ENCODE results near the gene SLC46A2.
A peak's percentile ranks its signal among the peaks of the same experiment; 100 is the strongest.

The SLC46A2 gene

DNA sequence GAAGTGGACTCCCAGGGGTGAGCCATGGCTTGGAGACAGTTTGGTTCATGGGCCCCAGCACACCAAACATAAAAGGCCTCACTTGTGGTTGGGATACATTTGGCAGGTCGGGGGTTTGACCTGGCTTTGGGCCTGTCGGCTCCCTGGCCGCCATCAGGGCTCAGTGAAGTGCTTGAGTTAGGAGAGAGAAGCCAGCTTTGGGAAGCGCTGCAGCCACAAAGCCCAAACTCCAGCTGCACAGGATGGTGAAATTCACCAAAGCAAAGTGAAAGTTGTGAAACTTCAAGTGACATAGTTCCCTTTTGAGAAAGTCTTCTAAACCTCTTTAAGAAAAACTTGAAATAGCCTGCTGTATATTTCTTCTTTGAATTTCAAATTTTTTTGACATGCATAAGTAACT is 27.5 kb downstream of the SLC46A2 start:
- in situ Hi-C loops (cut with MboI; ENCODE audit: low pct_unique_long_range_greater_than_20kb, low sequenced_read_pairs): no loop called here
- peak; percentile 49 for DNase-seq

DNA sequence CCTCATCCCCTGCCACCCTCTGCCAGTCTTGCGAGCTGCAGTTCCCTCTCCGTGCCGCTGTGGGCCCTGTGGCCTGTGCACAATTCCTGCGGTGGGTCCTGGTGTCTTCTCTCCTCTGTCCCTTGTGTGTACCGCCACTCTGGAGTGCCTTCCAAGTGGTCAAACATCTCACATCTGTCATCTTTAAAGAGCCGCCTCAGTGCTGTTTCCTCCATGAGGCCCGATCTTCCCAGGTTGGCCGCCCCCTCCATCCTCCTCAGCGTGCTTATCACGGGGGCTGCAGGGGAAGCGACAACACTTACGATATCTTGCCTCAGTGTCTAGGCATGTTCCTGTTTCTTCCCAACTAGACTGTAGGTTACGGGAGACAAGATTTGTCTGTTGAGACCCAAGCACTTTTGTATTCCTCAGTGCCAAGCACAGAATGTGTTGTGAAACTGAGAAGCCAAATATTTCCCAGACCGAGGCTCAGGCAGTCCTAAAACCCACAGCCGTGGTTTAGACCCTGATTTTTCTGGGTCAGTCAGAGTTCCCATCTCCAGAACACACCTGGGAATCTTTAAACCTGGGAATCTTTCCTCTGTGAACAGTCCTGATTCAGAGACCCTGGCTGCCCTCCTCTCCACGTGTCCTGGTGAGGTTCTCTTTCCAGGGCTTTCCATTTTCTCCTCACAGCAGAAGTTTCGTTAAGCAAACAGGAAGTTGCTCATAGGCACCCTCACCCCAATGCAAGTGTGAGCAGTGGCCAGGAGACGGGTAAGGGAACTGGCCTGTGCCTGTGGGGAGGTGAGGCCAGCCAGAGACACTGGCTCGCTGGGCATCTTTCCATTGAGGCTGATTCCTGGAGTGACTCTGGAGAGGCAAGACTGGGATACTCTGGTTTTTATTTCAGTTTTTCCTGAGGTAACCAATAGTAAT is 28.8 kb downstream of the SLC46A2 start:
- in situ Hi-C loops (cut with MboI; ENCODE audit: low pct_unique_long_range_greater_than_20kb, low sequenced_read_pairs): no loop called here
- DNase-seq: peak; percentile 69

DNA sequence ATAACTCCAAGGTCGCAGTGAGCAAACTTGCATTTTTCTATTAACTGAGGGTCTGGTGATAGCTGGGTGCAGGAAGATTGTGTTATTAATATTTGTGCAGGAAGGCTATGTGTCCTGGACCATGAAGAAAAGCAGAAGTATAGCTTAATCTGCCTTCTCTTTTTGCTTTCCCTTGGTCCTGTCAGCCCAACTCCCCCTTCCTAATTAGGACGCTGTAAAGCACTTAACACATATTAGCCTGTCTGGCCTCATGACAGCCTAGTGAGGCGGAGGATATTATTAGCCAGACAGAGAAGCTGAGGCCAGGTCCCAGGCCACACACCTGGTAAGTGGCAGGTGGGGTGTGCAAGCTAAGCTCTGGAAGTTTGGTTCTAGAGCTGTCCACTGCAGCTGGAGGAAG is 29.5 kb downstream of the SLC46A2 start:
- DNase-seq: peak; percentile 68
- in situ Hi-C loops (cut with MboI; ENCODE audit: low pct_unique_long_range_greater_than_20kb, low sequenced_read_pairs): no loop called here

- in situ Hi-C loops (cut with MboI; ENCODE audit: low pct_unique_long_range_greater_than_20kb, low sequenced_read_pairs): no loop called here
- DNase-seq: no peak
Measured at GRCh38 chr9:112860451-112860850, 30.2 kb downstream of the SLC46A2 start.

- DNase-seq: peak; percentile 95
- in situ Hi-C loops (cut with MboI; ENCODE audit: low pct_unique_long_range_greater_than_20kb, low sequenced_read_pairs): no loop called here
Measured at GRCh38 chr9:112858625-112859147, 32.0 kb downstream of the SLC46A2 start.

GRCh38 chr9:112858005-112858404 is 32.7 kb downstream of the SLC46A2 start:
- no peak for DNase-seq
- in situ Hi-C loops (cut with MboI; ENCODE audit: low pct_unique_long_range_greater_than_20kb, low sequenced_read_pairs): no loop called here

- no peak for DNase-seq
- in situ Hi-C loops (cut with MboI; ENCODE audit: low pct_unique_long_range_greater_than_20kb, low sequenced_read_pairs): no loop called here
Measured at GRCh38 chr9:112856843-112857242, 33.8 kb downstream of the SLC46A2 start.

DNA sequence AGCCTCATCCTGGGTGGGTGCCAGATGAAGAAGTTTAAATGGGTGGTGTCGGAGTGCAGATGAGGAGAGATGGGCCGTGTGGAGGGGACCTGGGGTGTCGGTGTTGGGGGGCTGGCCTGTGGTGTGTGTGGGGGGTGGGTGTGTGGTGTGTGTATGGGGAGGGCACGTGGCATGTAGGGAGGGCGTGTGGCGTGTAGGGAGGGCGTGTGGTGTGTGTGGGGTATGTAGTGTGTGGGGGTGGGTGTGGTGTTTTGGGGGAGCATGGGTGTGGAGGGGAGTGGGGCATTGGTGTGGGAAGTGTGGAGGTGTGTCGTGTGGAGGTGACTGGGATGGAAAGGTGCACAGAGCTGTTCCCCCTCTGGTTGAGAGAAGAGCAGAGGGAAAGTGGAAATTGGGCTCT is 34.5 kb downstream of the SLC46A2 start:
- no peak for DNase-seq
- in situ Hi-C loops (cut with MboI; ENCODE audit: low pct_unique_long_range_greater_than_20kb, low sequenced_read_pairs): no loop called here

- in situ Hi-C loops (cut with MboI; ENCODE audit: low pct_unique_long_range_greater_than_20kb, low sequenced_read_pairs): no loop called here
- no peak for DNase-seq
Measured at GRCh38 chr9:112854657-112855056, 36.0 kb downstream of the SLC46A2 start.

- no peak for DNase-seq
- in situ Hi-C loops (cut with MboI; ENCODE audit: low pct_unique_long_range_greater_than_20kb, low sequenced_read_pairs): no loop called here
Measured at GRCh38 chr9:112853882-112854585, 36.6 kb downstream of the SLC46A2 start.

- in situ Hi-C loops (cut with MboI; ENCODE audit: low pct_unique_long_range_greater_than_20kb, low sequenced_read_pairs): no loop called here
Measured at GRCh38 chr9:112852741-112853504, 37.8 kb downstream of the SLC46A2 start.

DNA sequence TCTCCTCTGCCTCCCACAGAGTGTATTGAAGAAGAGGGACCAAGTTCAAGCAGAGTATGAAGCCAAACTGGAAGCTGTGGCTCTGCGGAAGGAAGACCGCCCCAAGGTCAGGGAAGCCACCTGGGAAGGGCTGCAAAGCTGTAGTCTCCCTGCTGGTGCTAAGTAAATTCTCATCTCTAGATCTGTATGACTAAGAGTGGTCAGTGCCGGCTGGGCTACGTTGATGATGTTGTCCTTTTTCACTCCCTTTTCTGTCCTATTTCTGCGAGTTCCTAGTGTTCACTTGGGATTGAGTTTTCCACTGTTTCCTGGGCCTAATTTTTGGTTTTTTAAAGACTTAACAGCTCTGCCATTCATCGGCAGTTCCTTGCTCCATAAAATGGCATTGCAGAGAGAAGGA is 39.8 kb downstream of the SLC46A2 start:
- in situ Hi-C loops (cut with MboI; ENCODE audit: low pct_unique_long_range_greater_than_20kb, low sequenced_read_pairs): no loop called here
- no peak for DNase-seq

More at GRCh38 chr9:112852741-112853504, 37.8 kb downstream of the SLC46A2 start:
- DNase-seq: no peak

GRCh38 chr9:112849363-112849922 is 41.2 kb downstream of the SLC46A2 start:
- DNase-seq: peak; percentile 54
- in situ Hi-C loops (cut with MboI; ENCODE audit: low pct_unique_long_range_greater_than_20kb, low sequenced_read_pairs): loop anchor here (10.0 kb wide), 1 partner anchor 45 kb away; the partner anchor contains the start of gene SLC46A2

- in situ Hi-C loops (cut with MboI; ENCODE audit: low pct_unique_long_range_greater_than_20kb, low sequenced_read_pairs): loop anchor here (10.0 kb wide), 1 partner anchor 46 kb away; the partner anchor contains the start of gene SLC46A2
- DNase-seq: peak; percentile 64
Measured at GRCh38 chr9:112848316-112849151, 42.1 kb downstream of the SLC46A2 start.

GRCh38 chr9:112846528-112847488 is 43.9 kb downstream of the SLC46A2 start:
- DNase-seq: no peak
- in situ Hi-C loops (cut with MboI; ENCODE audit: low pct_unique_long_range_greater_than_20kb, low sequenced_read_pairs): loop anchor here (10.0 kb wide), 1 partner anchor 48 kb away; the partner anchor contains the start of gene SLC46A2

DNA sequence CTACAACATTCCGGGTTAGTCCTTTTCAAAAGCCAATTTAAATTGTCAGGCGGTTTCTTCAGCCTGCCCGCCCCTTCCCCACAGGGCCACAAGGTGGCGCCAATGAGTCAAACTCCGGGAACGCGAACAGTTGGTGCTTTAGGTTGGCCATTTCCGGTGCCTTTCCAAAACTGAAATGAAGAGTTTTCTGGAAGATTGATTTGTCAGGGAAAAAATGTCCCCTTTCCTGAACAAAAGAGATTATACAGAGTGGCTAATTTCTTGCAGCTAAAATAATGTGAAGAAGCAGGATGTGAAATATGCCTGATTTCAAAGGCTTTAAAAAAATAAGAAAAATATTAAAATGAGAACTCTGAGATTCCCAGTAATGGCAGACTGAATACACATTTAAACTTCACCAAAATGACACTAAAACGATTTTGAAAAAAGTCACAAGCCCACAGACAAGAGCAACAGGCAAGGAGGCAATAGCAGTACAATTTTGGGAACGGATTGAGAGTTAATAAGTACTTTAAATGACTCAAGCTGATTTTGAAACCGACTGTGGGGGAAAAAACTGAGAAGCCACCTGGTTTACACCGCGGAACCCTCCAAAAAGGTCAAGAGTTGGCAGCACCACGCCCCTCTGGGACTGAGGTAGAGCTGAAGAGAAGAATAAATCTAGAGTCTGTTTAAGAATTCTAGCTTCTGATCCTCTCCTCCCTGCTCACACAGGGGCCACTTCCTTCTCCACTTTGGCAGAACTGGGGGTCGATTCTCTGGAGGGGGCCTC is 45.7 kb downstream of the SLC46A2 start:
- in situ Hi-C loops (cut with MboI; ENCODE audit: low pct_unique_long_range_greater_than_20kb, low sequenced_read_pairs): loop anchor here (10.0 kb wide), 1 partner anchor 50 kb away; the partner anchor contains the start of gene SLC46A2
- DNase-seq: peak; percentile 81

All from KBM-7 (cell line).